Panc1 (cell line): ENCODE data around the gene AUH. TPM values are rescaled to one million over a fixed set of nuclear protein-coding genes. Genes with fewer than 3 reads are reported as not detected.

Experiments used
- ATAC-seq: fragments of 200-7000 bp; cut with Tn5 transposase; 2 replicates; pipeline ENCODE4 v1.9.1; 2020; ENCODE audit warnings: mild to moderate bottlenecking, moderate library complexity
- BruUV-seq: library from RNA; stranded (reverse); fragments of 400-500 nt; replicated peaks from 2 replicates; lab custom pipeline; 2021; lab: Mats Ljungman, UMichigan
- CTCF ChIA-PET: fragments of 300-600 bp; sonication (Branson Sonifier 250); formaldehyde crosslinking; loops from one replicate; lab custom pipeline; 2022; ENCODE audit warnings: antibody characterized with exemption; lab: Charles Lee
- POLR2A ChIA-PET: fragments of 300-600 bp; sonication (Branson Sonifier 250); formaldehyde crosslinking; loops from one replicate; lab custom pipeline; 2022; ENCODE audit warnings: antibody characterized with exemption; lab: Charles Lee
- DNase-seq: peaks from one replicate; pipeline ENCODE4 v3.0.0-alpha.2; 2010; ENCODE audit warnings: low read depth, low spot score
- H3K27ac ChIP-seq: 2 replicates; pipeline ENCODE4 v1.5.1; 2011; ENCODE audit warnings: mild to moderate bottlenecking, low read length, inconsistent platforms
- H3K27me3 ChIP-seq: fragments of 200-500 bp; sonication (Bioruptor generic); 2 replicates; pipeline ENCODE4 v1.6.0; 2014; ENCODE audit warnings: low read length, inconsistent platforms; ENCODE audit not compliant: control insufficient read depth, insufficient read depth
- H3K36me3 ChIP-seq: fragments of 200-500 bp; sonication (Bioruptor generic); 2 replicates; pipeline ENCODE4 v1.5.1; 2014; ENCODE audit warnings: inconsistent platforms, mild to moderate bottlenecking, low read length, moderate library complexity; ENCODE audit not compliant: control insufficient read depth, insufficient read depth
- H3K4me1 ChIP-seq: 2 replicates; pipeline ENCODE4 v1.5.1; 2011; ENCODE audit warnings: inconsistent platforms, mild to moderate bottlenecking, low read length, moderate library complexity; ENCODE audit not compliant: control insufficient read depth, insufficient read depth
- H3K4me3 ChIP-seq, 2 experiments: 2 replicates each; pipeline ENCODE4 v1.5.1; 2011 to 2012; ENCODE audit warnings: low read depth in 2 of 2, low read length in 2 of 2, mild to moderate bottlenecking in 2 of 2, inconsistent platforms in 1 of 2, moderate library complexity in 1 of 2
- H3K9me3 ChIP-seq: fragments of 200-500 bp; sonication (Bioruptor generic); 2 replicates; pipeline ENCODE4 v1.5.1; 2014; ENCODE audit warnings: low read depth, mild to moderate bottlenecking, inconsistent platforms, low read length, moderate library complexity; ENCODE audit not compliant: control insufficient read depth, insufficient read depth
- CTCF ChIP-seq: fragments of 450-650 bp; IDR thresholded peaks from 2 replicates; pipeline ENCODE4 v1.5.1; 2017; ENCODE audit warnings: mild to moderate bottlenecking
- POLR2AphosphoS5 ChIP-seq: IDR thresholded peaks from 2 replicates; pipeline ENCODE4 v1.6.1; 2012; ENCODE audit warnings: mild to moderate bottlenecking, low read depth, low read length, moderate library complexity
- SIN3A ChIP-seq: IDR thresholded peaks from 2 replicates; pipeline ENCODE4 v1.6.1; 2012; ENCODE audit warnings: low read depth, mild to moderate bottlenecking, low read length, moderate library complexity, borderline replicate concordance; ENCODE audit not compliant: insufficient read depth
- TCF7L2 ChIP-seq: IDR thresholded peaks from 2 replicates; pipeline ENCODE4 v1.6.1; 2011; ENCODE audit warnings: mild to moderate bottlenecking, low read depth, low read length, inconsistent platforms
- in situ Hi-C: cut with HindIII; loops from 2 replicates; pipeline ENCODE4 v1.10.0; 2016; ENCODE audit warnings: low sequenced_read_pairs, low pct_unique_long_range_greater_than_20kb
- intact Hi-C: fragments of 100-400 bp; cut with micrococcal nuclease; formaldehyde crosslinking; loops from one replicate; pipeline ENCODE4 v1.10.0; 2022; ENCODE audit not compliant: unreplicated experiment
- total RNA-seq: library from RNA; stranded (reverse); gene quantifications from one replicate; pipeline ENCODE4 v1.2.1, GENCODE V29; 2021; ENCODE audit not compliant: unreplicated experiment
- TF ChIP-seq, protein P1 (sequence below), 2 experiments: IDR thresholded peaks; 2 replicates each; pipeline ENCODE4 v1.6.1; 2011 to 2012; ENCODE audit warnings: low read depth in 2 of 2, control low read depth in 1 of 2, low read length in 1 of 2, mild to moderate bottlenecking in 1 of 2, moderate library complexity in 1 of 2; ENCODE audit not compliant: insufficient read depth in 1 of 2

The AUH gene
- total RNA-seq, 1 experiment from 2014 or later = 7.7 TPM

DNA sequence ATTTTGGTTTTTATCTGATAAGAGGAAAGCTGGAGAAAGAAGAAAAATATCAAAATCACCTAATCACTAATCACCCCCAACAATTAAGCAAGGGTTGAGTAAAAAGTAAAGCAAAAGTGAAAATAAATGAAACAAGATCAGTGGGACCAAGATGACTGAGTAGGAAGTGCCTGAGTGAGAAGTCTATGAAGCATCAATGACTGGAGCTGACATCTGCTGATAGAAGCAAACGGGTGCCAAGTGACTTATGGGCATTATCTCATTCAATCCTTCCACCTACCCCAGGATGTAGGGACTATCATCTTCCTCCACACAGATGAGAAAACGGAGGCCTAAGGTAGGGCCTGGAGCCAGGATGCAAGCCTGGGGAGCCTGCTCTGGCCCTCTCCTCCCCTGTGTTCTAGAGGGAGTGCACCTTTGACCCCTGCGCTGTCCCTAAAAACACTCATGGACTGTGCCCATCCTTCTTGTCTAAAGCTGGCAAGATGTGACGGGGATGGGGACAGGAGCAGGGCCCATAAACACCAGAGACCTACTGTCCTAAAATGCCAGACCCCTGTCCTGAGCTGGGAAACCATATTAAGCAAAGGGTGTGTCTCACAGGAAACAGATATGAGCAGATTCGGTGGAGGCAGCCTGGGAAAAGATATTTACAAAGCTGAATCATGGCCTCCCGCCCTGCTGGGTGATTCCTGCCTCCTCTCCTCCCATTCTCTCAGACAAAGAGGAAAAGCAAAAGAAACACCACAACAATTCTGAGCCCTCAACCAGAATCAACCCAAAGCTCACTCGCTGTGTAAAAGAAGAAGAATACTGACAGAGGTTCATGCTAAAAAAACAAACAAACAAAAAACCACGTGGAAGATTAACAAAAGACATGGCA lies 116.0 kb downstream of the AUH start:
- ChIA-PET POLR2A (no interaction called here), CTCF (no interaction called here)
- no peaks in the 10 kb centered on the region for H3K36me3 ChIP-seq
- in situ Hi-C loops (no loop called here), intact Hi-C loops (no loop called here)
- no peaks in the 10 kb centered on the region for H3K27me3 ChIP-seq
- no TSS peak for BruUV-seq
- no peaks in the 10 kb centered on the region for H3K9me3 ChIP-seq
- ATAC-seq (no peak; the same call in 1 of the 2 replicates), DNase-seq (peak; percentile 15)
- no peak overlapping the region for H3K4me3 ChIP-seq
- TF ChIP-seq SIN3A = no peak
- no peak for TF ChIP-seq TCF7L2
- no peak for TF ChIP-seq CTCF
- TF ChIP-seq, protein P1, sequence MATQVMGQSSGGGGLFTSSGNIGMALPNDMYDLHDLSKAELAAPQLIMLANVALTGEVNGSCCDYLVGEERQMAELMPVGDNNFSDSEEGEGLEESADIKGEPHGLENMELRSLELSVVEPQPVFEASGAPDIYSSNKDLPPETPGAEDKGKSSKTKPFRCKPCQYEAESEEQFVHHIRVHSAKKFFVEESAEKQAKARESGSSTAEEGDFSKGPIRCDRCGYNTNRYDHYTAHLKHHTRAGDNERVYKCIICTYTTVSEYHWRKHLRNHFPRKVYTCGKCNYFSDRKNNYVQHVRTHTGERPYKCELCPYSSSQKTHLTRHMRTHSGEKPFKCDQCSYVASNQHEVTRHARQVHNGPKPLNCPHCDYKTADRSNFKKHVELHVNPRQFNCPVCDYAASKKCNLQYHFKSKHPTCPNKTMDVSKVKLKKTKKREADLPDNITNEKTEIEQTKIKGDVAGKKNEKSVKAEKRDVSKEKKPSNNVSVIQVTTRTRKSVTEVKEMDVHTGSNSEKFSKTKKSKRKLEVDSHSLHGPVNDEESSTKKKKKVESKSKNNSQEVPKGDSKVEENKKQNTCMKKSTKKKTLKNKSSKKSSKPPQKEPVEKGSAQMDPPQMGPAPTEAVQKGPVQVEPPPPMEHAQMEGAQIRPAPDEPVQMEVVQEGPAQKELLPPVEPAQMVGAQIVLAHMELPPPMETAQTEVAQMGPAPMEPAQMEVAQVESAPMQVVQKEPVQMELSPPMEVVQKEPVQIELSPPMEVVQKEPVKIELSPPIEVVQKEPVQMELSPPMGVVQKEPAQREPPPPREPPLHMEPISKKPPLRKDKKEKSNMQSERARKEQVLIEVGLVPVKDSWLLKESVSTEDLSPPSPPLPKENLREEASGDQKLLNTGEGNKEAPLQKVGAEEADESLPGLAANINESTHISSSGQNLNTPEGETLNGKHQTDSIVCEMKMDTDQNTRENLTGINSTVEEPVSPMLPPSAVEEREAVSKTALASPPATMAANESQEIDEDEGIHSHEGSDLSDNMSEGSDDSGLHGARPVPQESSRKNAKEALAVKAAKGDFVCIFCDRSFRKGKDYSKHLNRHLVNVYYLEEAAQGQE (IDR thresholded peaks at IDR 0.05; ENCODE audit: insufficient read depth in 1 of 2, low read depth in 2 of 2, low read length in 1 of 2) = no peak
- TF ChIP-seq POLR2AphosphoS5 = no peak
- H3K4me1 ChIP-seq = no peaks in the 10 kb centered on the region
- no peak overlapping the region for H3K27ac ChIP-seq

DNA sequence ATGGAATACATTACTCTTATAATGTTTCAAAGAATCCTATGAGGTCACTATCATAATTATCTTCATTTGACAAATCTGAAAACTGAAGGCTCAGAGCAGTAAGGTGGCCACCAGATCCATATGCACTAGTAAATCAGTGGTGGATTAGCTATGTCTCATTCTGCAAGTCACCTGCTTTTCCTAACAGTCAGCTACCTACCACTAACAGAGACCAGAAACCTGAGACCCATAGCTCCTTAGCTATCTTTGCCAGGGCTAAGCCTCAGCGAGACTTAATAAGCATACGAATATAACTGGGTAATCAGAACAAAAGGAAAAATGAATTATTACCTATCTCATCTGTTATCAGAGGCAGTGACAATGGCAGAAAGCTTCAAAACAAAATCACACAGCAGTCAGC lies 118.7 kb downstream of the AUH start:
- Histone ChIP-seq H3K36me3 (no peaks in the 10 kb centered on the region), H3K4me1 (no peaks in the 10 kb centered on the region), H3K27me3 (no peaks in the 10 kb centered on the region), H3K4me3 (no peak overlapping the region), H3K9me3 (no peaks in the 10 kb centered on the region), H3K27ac (no peak overlapping the region)
- no peak for TF ChIP-seq CTCF
- TF ChIP-seq POLR2AphosphoS5 = no peak
- TF ChIP-seq SIN3A = no peak
- TF ChIP-seq TCF7L2 = no peak
- TF ChIP-seq, protein P1 (IDR thresholded peaks at IDR 0.05; ENCODE audit: insufficient read depth in 1 of 2, low read depth in 2 of 2, low read length in 1 of 2) = no peak
- DNase-seq = no peak
- ATAC-seq = no peak
- POLR2A ChIA-PET = no interaction called here
- in situ Hi-C loops (no loop called here), intact Hi-C loops (no loop called here)
- no TSS peak for BruUV-seq
- CTCF ChIA-PET = no interaction called here
